Endodermal cell (in vitro differentiated cells): ENCODE data around the gene ORMDL3. TPM values are rescaled to one million over a fixed set of nuclear protein-coding genes. Genes with fewer than 3 reads are reported as not detected.
"Not testable (repeated sequence)": the region's sequence is repeated elsewhere in the genome, so short reads cannot be mapped to it uniquely, and the experiment has no call there.

Experiments
- DNase-seq: peaks from one replicate; pipeline ENCODE4 v3.0.0-alpha.2; 2017
- H3K27ac ChIP-seq: 2 replicates; pipeline ENCODE4 v1.5.1; 2013; ENCODE audit warnings: mild to moderate bottlenecking, low read depth, low read length, moderate library complexity
- H3K27me3 ChIP-seq: 2 replicates; pipeline ENCODE4 v1.6.1; 2013; ENCODE audit warnings: mild to moderate bottlenecking, low read length, moderate library complexity; ENCODE audit not compliant: insufficient read depth, control insufficient read depth, poor library complexity, severe bottlenecking
- H3K36me3 ChIP-seq: 2 replicates; pipeline ENCODE4 v1.7.0; 2013; ENCODE audit warnings: mild to moderate bottlenecking, low read length, moderate library complexity; ENCODE audit not compliant: control insufficient read depth, insufficient read depth
- H3K4me1 ChIP-seq: one replicate; pipeline ENCODE4 v1.7.0; 2013; ENCODE audit warnings: low read length; ENCODE audit not compliant: control insufficient read depth, insufficient read depth
- H3K4me3 ChIP-seq: 2 replicates; pipeline ENCODE4 v1.5.1; 2013; ENCODE audit warnings: mild to moderate bottlenecking, low read length, moderate library complexity
- H3K9ac ChIP-seq: 2 replicates; pipeline ENCODE4 v1.6.1; 2013; ENCODE audit warnings: mild to moderate bottlenecking, low read length, moderate library complexity; ENCODE audit not compliant: poor library complexity, severe bottlenecking; ENCODE audit errors: extremely low read depth
- H3K9me3 ChIP-seq: 2 replicates; pipeline ENCODE4 v1.6.1; 2013; ENCODE audit warnings: mild to moderate bottlenecking, low read length, moderate library complexity; ENCODE audit not compliant: control insufficient read depth
- H3K27ac Mint-ChIP-seq: 2 replicates; pipeline ENCODE4 v1.8.0; 2020; ENCODE audit warnings: mixed read lengths
- H3K27me3 Mint-ChIP-seq: 2 replicates; pipeline ENCODE4 v1.8.0; 2021; ENCODE audit warnings: mild to moderate bottlenecking, mixed read lengths; ENCODE audit not compliant: insufficient read depth
- H3K36me3 Mint-ChIP-seq: 2 replicates; pipeline ENCODE4 v1.8.0; 2020; ENCODE audit warnings: low read depth, mixed read lengths
- H3K4me1 Mint-ChIP-seq: 2 replicates; pipeline ENCODE4 v1.8.0; 2020; ENCODE audit warnings: mixed read lengths
- H3K4me3 Mint-ChIP-seq: 2 replicates; pipeline ENCODE4 v1.8.0; 2020; ENCODE audit warnings: mild to moderate bottlenecking, moderate library complexity, mixed read lengths
- H3K9me3 Mint-ChIP-seq: 2 replicates; pipeline ENCODE4 v1.8.0; 2020; ENCODE audit warnings: mild to moderate bottlenecking, mixed read lengths
- CTCF ChIP-seq: fragments of 200-600 bp; sonication (generic); conservative IDR thresholded peaks from 2 replicates; pipeline ENCODE4 v1.5.0; 2021; ENCODE audit warnings: antibody characterized with exemption, mild to moderate bottlenecking
- WGBS, 2 experiments: methylation state at CpG; one replicate each; pipeline versions ENCODE4 v1.1.5 to v1.1.7; 2013; ENCODE audit warnings: missing lambda C conversion rate in 2 of 2, mixed read lengths in 1 of 2; ENCODE audit not compliant: insufficient coverage in 1 of 2, insufficient read length in 1 of 2; 5-methylcytosine and 5-hydroxymethylcytosine counted together
- total RNA-seq, 2 donors: library from RNA; stranded (reverse); fragmentation: NEBNext Ultra II Directional in 1 of 2; extraction: Animal tissue kit (Norgen Biotek cat#: 25700) in 1 of 2; gene quantifications; 2 replicates in 1 of 2; 3 replicates in 1 of 2; pipeline ENCODE4 v1.2.1, GENCODE V29; 2021

Gene ORMDL3
- total RNA-seq, 2 donors from 2014 or later: 77.7 to 83.8 TPM

- Histone ChIP-seq H3K27me3 (no peaks in the 10 kb centered on the region), H3K36me3 (no peaks in the 10 kb centered on the region), H3K4me3 (no peak overlapping the region), H3K9ac (no peak overlapping the region), H3K27ac (no peak overlapping the region), H3K4me1 (no peaks in the 10 kb centered on the region), H3K9me3 (no peaks in the 10 kb centered on the region)
- H3K4me3 Mint-ChIP-seq: no peak overlapping the region
- no peak for TF ChIP-seq CTCF
- H3K27me3 Mint-ChIP-seq: peaks cover 14% of the 10 kb centered on the region
- no peaks in the 10 kb centered on the region for H3K4me1 Mint-ChIP-seq
- no peak overlapping the region for H3K27ac Mint-ChIP-seq
- no peaks in the 10 kb centered on the region for H3K9me3 Mint-ChIP-seq
- no peak for DNase-seq
- no peaks in the 10 kb centered on the region for H3K36me3 Mint-ChIP-seq
These were observed 40.3 kb downstream of the ORMDL3 start for GRCh38 chr17:39887078-39887477.

- not testable (repeated sequence) for H3K27me3 ChIP-seq, H3K9me3 ChIP-seq, H3K36me3 ChIP-seq, H3K4me3 Mint-ChIP-seq, H3K4me3 ChIP-seq, H3K4me1 ChIP-seq, H3K27ac ChIP-seq, H3K4me1 Mint-ChIP-seq, H3K9me3 Mint-ChIP-seq, H3K36me3 Mint-ChIP-seq, H3K9ac ChIP-seq, H3K27ac Mint-ChIP-seq
- peaks cover 14% of the 10 kb centered on the region for H3K27me3 Mint-ChIP-seq
- WGBS, 2 experiments: 81 to 89% methylated on average over 3 to 5 of the region's 5 CpGs
- peak; percentile 16 for DNase-seq
These were observed 41.3 kb downstream of the ORMDL3 start for GRCh38 chr17:39886102-39886501.

GRCh38 chr17:39872751-39873150, 54.6 kb downstream of the ORMDL3 start:
- Histone ChIP-seq H3K27ac (no peak overlapping the region), H3K36me3 (no peaks in the 10 kb centered on the region), H3K9ac (no peak overlapping the region), H3K9me3 (no peaks in the 10 kb centered on the region), H3K4me1 (no peaks in the 10 kb centered on the region), H3K27me3 (no peaks in the 10 kb centered on the region), H3K4me3 (peak overlapping the region; percentile 35)
- no peaks in the 10 kb centered on the region for H3K4me1 Mint-ChIP-seq
- H3K27ac Mint-ChIP-seq: no peak overlapping the region
- H3K9me3 Mint-ChIP-seq: peaks cover 7% of the 10 kb centered on the region
- 83% methylated on average over 1 of the region's 2 CpGs; no CpG with 5 or more reads in 1 of the 2 experiments for WGBS, 2 experiments
- H3K27me3 Mint-ChIP-seq: peaks cover 22% of the 10 kb centered on the region
- no peaks in the 10 kb centered on the region for H3K36me3 Mint-ChIP-seq
- DNase-seq: no peak
- TF ChIP-seq CTCF: no peak
- no peak overlapping the region for H3K4me3 Mint-ChIP-seq

- TF ChIP-seq CTCF: no peak
- Mint-ChIP-seq H3K4me1 (no peaks in the 10 kb centered on the region), H3K36me3 (no peaks in the 10 kb centered on the region), H3K27ac (no peak overlapping the region), H3K9me3 (peaks cover 13% of the 10 kb centered on the region), H3K27me3 (peaks cover 32% of the 10 kb centered on the region), H3K4me3 (no peak overlapping the region)
- no peak for DNase-seq
- Histone ChIP-seq H3K4me1 (no peaks in the 10 kb centered on the region), H3K9me3 (no peaks in the 10 kb centered on the region), H3K27me3 (peaks cover 7% of the 10 kb centered on the region), H3K9ac (no peak overlapping the region), H3K36me3 (no peaks in the 10 kb centered on the region), H3K27ac (no peak overlapping the region), H3K4me3 (no peak overlapping the region)
- 17 to 87% methylated on average over 1 to 2 of the region's 2 CpGs for WGBS, 2 experiments
These were observed 55.6 kb downstream of the ORMDL3 start for GRCh38 chr17:39871801-39872200.
